HepG2 (cell line): ENCODE results near the gene UNC13D. TPM values are rescaled to one million over a fixed set of nuclear protein-coding genes. Genes with fewer than 3 reads are reported as not detected.

Source experiments
- ATAC-seq: fragments of 200-7000 bp; cut with Tn5 transposase; 3 replicates; pipeline ENCODE4 v1.9.1; 2020; ENCODE audit warnings: mild to moderate bottlenecking, moderate library complexity
- BruUV-seq: library from RNA; stranded (reverse); fragments of 400-500 nt; replicated peaks from 2 replicates; lab custom pipeline; 2021; lab: Mats Ljungman, UMichigan
- CTCF ChIA-PET: fragments of 300-600 bp; formaldehyde crosslinking; extraction: SDS; loops from one replicate; lab custom pipeline; 2021; ENCODE audit warnings: low total read pairs, inconsistent platforms, low intra/inter-chr PET ratio; lab: Yijun Ruan, JAX
- POLR2A ChIA-PET: fragments of 350-600 bp; sonication (Branson Sonifier 250); formaldehyde crosslinking; loops from one replicate; lab custom pipeline; 2020; ENCODE audit warnings: antibody characterized with exemption, inconsistent platforms; lab: Yijun Ruan, JAX
- DNase-seq: peaks from one replicate; pipeline ENCODE4 v3.0.0-alpha.2; 2015; ENCODE audit warnings: low spot score
- FAIRE-seq: peaks from 3 replicates; lab custom pipeline; 2011; peaks lifted over from hg19 to GRCh38; lab: Jason Lieb, UNC
- H2AFZ ChIP-seq: one replicate; pipeline ENCODE4 v1.6.1; 2011; ENCODE audit warnings: low read length, inconsistent platforms
- H3K27ac ChIP-seq: fragments of 300-600 bp; 3 replicates; pipeline ENCODE4 v1.8.0; 2011; ENCODE audit warnings: mixed run types, mild to moderate bottlenecking, mixed read lengths, low read length, inconsistent platforms; ENCODE audit not compliant: insufficient read depth; ENCODE audit errors: extremely low read length
- H3K27me3 ChIP-seq, 2 experiments: fragments of 200-600 bp in 1 of 2; 2 replicates in 1 of 2; 3 replicates in 1 of 2; pipeline versions ENCODE4 v1.6.0 to v1.8.0; 2011; ENCODE audit warnings: low read length in 2 of 2, mild to moderate bottlenecking in 2 of 2, moderate library complexity in 2 of 2, inconsistent platforms in 1 of 2; ENCODE audit not compliant: insufficient read depth in 2 of 2, control insufficient read depth in 1 of 2
- H3K36me3 ChIP-seq, 2 experiments: fragments of 200-600 bp in 1 of 2; replicated peaks in 1 of 2; 2 replicates in 1 of 2; 3 replicates in 1 of 2; pipeline versions ENCODE4 v1.5.1 to v1.8.0; 2011; ENCODE audit warnings: low read length in 2 of 2, inconsistent platforms in 1 of 2; ENCODE audit not compliant: insufficient read depth in 2 of 2, control insufficient read depth in 1 of 2
- H3K4me1 ChIP-seq: 2 replicates; pipeline ENCODE4 v1.5.1; 2012; ENCODE audit warnings: low read length, inconsistent platforms; ENCODE audit not compliant: insufficient read depth
- H3K4me2 ChIP-seq: 2 replicates; pipeline ENCODE4 v1.6.0; 2011; ENCODE audit warnings: low read depth, low read length, inconsistent platforms
- H3K4me3 ChIP-seq, 3 experiments: fragments of 200-600 bp in 1 of 3; sonication (generic), shearing (Covaris generic) in 1 of 3; replicated peaks in 1 of 3; 2 replicates each; pipeline ENCODE4 v1.5.1; 2011 to 2016; ENCODE audit warnings: low read length in 3 of 3, inconsistent platforms in 2 of 3, low read depth in 2 of 3, mild to moderate bottlenecking in 2 of 3, control low read depth in 1 of 3, mixed read lengths in 1 of 3; ENCODE audit not compliant: insufficient read depth in 1 of 3
- H3K79me2 ChIP-seq: one replicate; pipeline ENCODE4 v1.6.1; 2011; ENCODE audit warnings: low read length, inconsistent platforms; ENCODE audit not compliant: insufficient read depth
- H3K9ac ChIP-seq: 2 replicates; pipeline ENCODE4 v1.6.0; 2011; ENCODE audit warnings: mild to moderate bottlenecking, low read depth, low read length, inconsistent platforms; ENCODE audit not compliant: insufficient read depth
- H3K9me3 ChIP-seq: 2 replicates; pipeline ENCODE4 v1.5.1; 2012; ENCODE audit warnings: mild to moderate bottlenecking, low read length
- H4K20me1 ChIP-seq: 2 replicates; pipeline ENCODE4 v1.6.0; 2011; ENCODE audit warnings: inconsistent platforms, mild to moderate bottlenecking, low read length, moderate library complexity; ENCODE audit not compliant: insufficient read depth
- AFF4 ChIP-seq: sonication (generic); formaldehyde crosslinking; IDR thresholded peaks from 2 replicates; pipeline ENCODE4 v1.4.0; 2020; ENCODE audit warnings: missing genetic modification reagents
- BORCS8-MEF2B ChIP-seq: sonication (generic); formaldehyde crosslinking; IDR thresholded peaks from 2 replicates; pipeline ENCODE4 v1.8.0; 2022; ENCODE audit warnings: mild to moderate bottlenecking, missing genetic modification reagents
- ETV6 ChIP-seq: sonication (generic); formaldehyde crosslinking; conservative IDR thresholded peaks from 2 replicates; pipeline ENCODE4 v1.4.0; 2020; ENCODE audit warnings: missing genetic modification reagents
- KLF9 ChIP-seq: IDR thresholded peaks from 2 replicates; pipeline ENCODE4 v1.6.1; 2016; ENCODE audit warnings: low read depth
- NR2F6 ChIP-seq, 2 experiments: IDR thresholded peaks; 2 replicates each; pipeline ENCODE4 v1.6.1; 2016; ENCODE audit warnings: antibody characterized with exemption in 1 of 2, mild to moderate bottlenecking in 1 of 2
- POLR2G ChIP-seq: fragments of 200-400 bp; formaldehyde crosslinking; IDR thresholded peaks from 2 replicates; pipeline ENCODE4 v1.6.1; 2018; ENCODE audit warnings: mild to moderate bottlenecking, low read depth, low read length, moderate library complexity
- RBM22 ChIP-seq: fragments of 200-400 bp; formaldehyde crosslinking; optimal IDR thresholded peaks from 2 replicates; pipeline ENCODE3; 2017; ENCODE audit warnings: mild to moderate bottlenecking, low read length, moderate library complexity
- TEAD3 ChIP-seq: optimal IDR thresholded peaks from 2 replicates; pipeline ENCODE3; 2016; ENCODE audit warnings: borderline replicate concordance
- ZFP36 ChIP-seq: fragments of 150-350 bp; IDR thresholded peaks from 2 replicates; pipeline ENCODE4 v1.6.1; 2018; ENCODE audit warnings: borderline replicate concordance, low read length, low read depth; ENCODE audit not compliant: partially characterized antibody
- ZNF598 ChIP-seq: sonication (generic); formaldehyde crosslinking; IDR thresholded peaks from 2 replicates; pipeline ENCODE4 v1.5.1; 2020; ENCODE audit warnings: mild to moderate bottlenecking, missing genetic modification reagents, borderline replicate concordance
- ZNF709 ChIP-seq: sonication (generic); formaldehyde crosslinking; IDR thresholded peaks from 2 replicates; pipeline ENCODE4 v1.5.0; 2020; ENCODE audit warnings: mild to moderate bottlenecking, missing genetic modification reagents
- WGBS: methylation state at CpG from one replicate; pipeline ENCODE4 v1.1.6; 2017; ENCODE audit warnings: low lambda C conversion rate; 5-methylcytosine and 5-hydroxymethylcytosine counted together
- in situ Hi-C: cut with HindIII; loops from 2 replicates; pipeline ENCODE4 v1.10.0; 2017; ENCODE audit warnings: low pct_unique_long_range_greater_than_20kb; ENCODE audit not compliant: extremely low pct_ligation_motif_present
- intact Hi-C: fragments of 100-400 bp; cut with micrococcal nuclease; formaldehyde crosslinking; loops from one replicate; pipeline ENCODE4 v1.10.0; 2022; ENCODE audit not compliant: unreplicated experiment
- polyA plus RNA-seq, 8 experiments: library from polyadenylated mRNA; depleted of rRNA in 3 of 8; stranded (reverse) in 7 of 8; unstranded in 1 of 8; fragments of >200 nt; fragmentation: Illumina TruSeq in 4 of 8; extraction: Trizol in 4 of 8; gene quantifications; 2 replicates each; pipeline versions ENCODE4 v1.2.1 to v1.2.3, GENCODE V29; 2011 to 2016; ENCODE audit warnings: low read depth in 4 of 8, missing spikeins in 1 of 8, mixed read lengths in 1 of 8; ENCODE audit not compliant: insufficient read depth in 1 of 8
- total RNA-seq, 5 experiments: library from RNA; depleted of rRNA; stranded (reverse); fragments of >200 nt; fragmentation: Illumina TruSeq; extraction: Trizol; gene quantifications; 2 replicates each; pipeline ENCODE4 v1.2.3, GENCODE V29; 2016; ENCODE audit warnings: low read depth in 1 of 5
- TF ChIP-seq, protein P1 (sequence below): sonication (generic); formaldehyde crosslinking; IDR thresholded peaks from 2 replicates; pipeline ENCODE4 v1.5.0; 2020; ENCODE audit warnings: missing genetic modification reagents, mild to moderate bottlenecking, borderline replicate concordance
- TF ChIP-seq, protein P2 (sequence below): sonication (generic); formaldehyde crosslinking; IDR thresholded peaks from 2 replicates; pipeline ENCODE4 v1.4.0; 2020; ENCODE audit warnings: missing genetic modification reagents
- TF ChIP-seq, protein P3 (sequence below): IDR thresholded peaks from 2 replicates; pipeline ENCODE4 v1.6.1; 2018; ENCODE audit warnings: missing genetic modification reagents, mild to moderate bottlenecking, missing compliant biosample characterization

The UNC13D gene
- total and polyA plus RNA-seq, 2 of the 13 experiments (the other 11 are each of a cell fraction or from before 2014, with no cell fraction given) = 29.7 to 42.7 TPM

GRCh38 chr17:75849279-75849646 is 5.1 kb upstream of the UNC13D start:
- DNase-seq = no peak
- peaks cover 68% of the 10 kb centered on the region for H3K4me1 ChIP-seq
- H3K27ac ChIP-seq = peak overlapping the region; percentile 69
- 0 out of 2 replicates have a peak overlapping the region, but pooled peaks have one; percentile 41 for H3K4me2 ChIP-seq
- no TSS peak for BruUV-seq
- no peak overlapping the region for H2AFZ ChIP-seq
- peaks cover 11% of the 10 kb centered on the region for H3K79me2 ChIP-seq
- H3K9me3 ChIP-seq = no peaks in the 10 kb centered on the region
- H4K20me1 ChIP-seq = peaks cover 5% of the 10 kb centered on the region; the same call in 1 of the 2 replicates
- ChIA-PET POLR2A (interaction anchor here (0.6 to 7.7 kb wide), 13 partner anchors 10 to 181 kb away, joined by 3 to 229 read pairs (median 5); partner anchors contain the start of genes TRIM47, TRIM65 and UNK), CTCF (no interaction called here)
- H3K36me3 ChIP-seq = peaks cover 9 to 34% of the 10 kb centered on the region in 2 experiments
- intact Hi-C loops = no loop called here
- no peak for ATAC-seq
- WGBS = 90% methylated on average over 11 of the region's 11 CpGs
- H3K9ac ChIP-seq = peak overlapping the region; percentile 36; the same call in 1 of the 2 replicates
- FAIRE-seq = no peak
- H3K27me3 ChIP-seq = no peaks in the 10 kb centered on the region; a peak in 1 of 5 replicates
- in situ Hi-C loops = no loop called here
- H3K4me3 ChIP-seq = no peak overlapping the region
- TF ChIP-seq ZNF709 (CRISPR knock-in tag) (no peak), BORCS8-MEF2B (0 out of 2 replicates have a peak, but pooled peaks have one; percentile 9), POLR2G (no peak; the same call in 1 of the 2 replicates), ETV6 (CRISPR knock-in tag) (0 out of 2 replicates have a peak, but pooled peaks have one; percentile 1), NR2F6 (IDR thresholded peaks at IDR 0.05) (no peak), NR2F6 (CRISPR knock-in tag; IDR thresholded peaks at IDR 0.05) (no peak), RBM22 (no peak), KLF9 (CRISPR knock-in tag) (no peak), ZFP36 (no peak), ZNF598 (CRISPR knock-in tag) (no peak), TEAD3 (CRISPR knock-in tag) (peak; percentile 1), AFF4 (CRISPR knock-in tag) (no peak)
- TF ChIP-seq, protein P1, sequence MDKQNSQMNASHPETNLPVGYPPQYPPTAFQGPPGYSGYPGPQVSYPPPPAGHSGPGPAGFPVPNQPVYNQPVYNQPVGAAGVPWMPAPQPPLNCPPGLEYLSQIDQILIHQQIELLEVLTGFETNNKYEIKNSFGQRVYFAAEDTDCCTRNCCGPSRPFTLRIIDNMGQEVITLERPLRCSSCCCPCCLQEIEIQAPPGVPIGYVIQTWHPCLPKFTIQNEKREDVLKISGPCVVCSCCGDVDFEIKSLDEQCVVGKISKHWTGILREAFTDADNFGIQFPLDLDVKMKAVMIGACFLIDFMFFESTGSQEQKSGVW (CRISPR knock-in tag) = no peak
- TF ChIP-seq, protein P2, sequence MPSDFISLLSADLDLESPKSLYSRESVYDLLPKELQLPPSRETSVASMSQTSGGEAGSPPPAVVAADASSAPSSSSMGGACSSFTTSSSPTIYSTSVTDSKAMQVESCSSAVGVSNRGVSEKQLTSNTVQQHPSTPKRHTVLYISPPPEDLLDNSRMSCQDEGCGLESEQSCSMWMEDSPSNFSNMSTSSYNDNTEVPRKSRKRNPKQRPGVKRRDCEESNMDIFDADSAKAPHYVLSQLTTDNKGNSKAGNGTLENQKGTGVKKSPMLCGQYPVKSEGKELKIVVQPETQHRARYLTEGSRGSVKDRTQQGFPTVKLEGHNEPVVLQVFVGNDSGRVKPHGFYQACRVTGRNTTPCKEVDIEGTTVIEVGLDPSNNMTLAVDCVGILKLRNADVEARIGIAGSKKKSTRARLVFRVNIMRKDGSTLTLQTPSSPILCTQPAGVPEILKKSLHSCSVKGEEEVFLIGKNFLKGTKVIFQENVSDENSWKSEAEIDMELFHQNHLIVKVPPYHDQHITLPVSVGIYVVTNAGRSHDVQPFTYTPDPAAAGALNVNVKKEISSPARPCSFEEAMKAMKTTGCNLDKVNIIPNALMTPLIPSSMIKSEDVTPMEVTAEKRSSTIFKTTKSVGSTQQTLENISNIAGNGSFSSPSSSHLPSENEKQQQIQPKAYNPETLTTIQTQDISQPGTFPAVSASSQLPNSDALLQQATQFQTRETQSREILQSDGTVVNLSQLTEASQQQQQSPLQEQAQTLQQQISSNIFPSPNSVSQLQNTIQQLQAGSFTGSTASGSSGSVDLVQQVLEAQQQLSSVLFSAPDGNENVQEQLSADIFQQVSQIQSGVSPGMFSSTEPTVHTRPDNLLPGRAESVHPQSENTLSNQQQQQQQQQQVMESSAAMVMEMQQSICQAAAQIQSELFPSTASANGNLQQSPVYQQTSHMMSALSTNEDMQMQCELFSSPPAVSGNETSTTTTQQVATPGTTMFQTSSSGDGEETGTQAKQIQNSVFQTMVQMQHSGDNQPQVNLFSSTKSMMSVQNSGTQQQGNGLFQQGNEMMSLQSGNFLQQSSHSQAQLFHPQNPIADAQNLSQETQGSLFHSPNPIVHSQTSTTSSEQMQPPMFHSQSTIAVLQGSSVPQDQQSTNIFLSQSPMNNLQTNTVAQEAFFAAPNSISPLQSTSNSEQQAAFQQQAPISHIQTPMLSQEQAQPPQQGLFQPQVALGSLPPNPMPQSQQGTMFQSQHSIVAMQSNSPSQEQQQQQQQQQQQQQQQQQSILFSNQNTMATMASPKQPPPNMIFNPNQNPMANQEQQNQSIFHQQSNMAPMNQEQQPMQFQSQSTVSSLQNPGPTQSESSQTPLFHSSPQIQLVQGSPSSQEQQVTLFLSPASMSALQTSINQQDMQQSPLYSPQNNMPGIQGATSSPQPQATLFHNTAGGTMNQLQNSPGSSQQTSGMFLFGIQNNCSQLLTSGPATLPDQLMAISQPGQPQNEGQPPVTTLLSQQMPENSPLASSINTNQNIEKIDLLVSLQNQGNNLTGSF (CRISPR knock-in tag) = no peak
- TF ChIP-seq, protein P3, sequence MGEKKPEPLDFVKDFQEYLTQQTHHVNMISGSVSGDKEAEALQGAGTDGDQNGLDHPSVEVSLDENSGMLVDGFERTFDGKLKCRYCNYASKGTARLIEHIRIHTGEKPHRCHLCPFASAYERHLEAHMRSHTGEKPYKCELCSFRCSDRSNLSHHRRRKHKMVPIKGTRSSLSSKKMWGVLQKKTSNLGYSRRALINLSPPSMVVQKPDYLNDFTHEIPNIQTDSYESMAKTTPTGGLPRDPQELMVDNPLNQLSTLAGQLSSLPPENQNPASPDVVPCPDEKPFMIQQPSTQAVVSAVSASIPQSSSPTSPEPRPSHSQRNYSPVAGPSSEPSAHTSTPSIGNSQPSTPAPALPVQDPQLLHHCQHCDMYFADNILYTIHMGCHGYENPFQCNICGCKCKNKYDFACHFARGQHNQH (CRISPR knock-in tag) = no peak
